ENCODE data around the gene PCSK5. TPM values are rescaled to one million over a fixed set of nuclear protein-coding genes. Genes with fewer than 3 reads are reported as not detected.

Gene PCSK5
- total and polyA plus RNA-seq, 2 donors (not counting 3 experiments of a cell fraction or from before 2014, with no cell fraction given): 2.6 to 4.8 TPM

- no peak overlapping the region for H3K4me3 ChIP-seq (replicated peaks in 1 of 3; ENCODE audit: insufficient read depth in 1 of 3, low read depth in 1 of 3, low read length in 3 of 3)
- H2AFZ ChIP-seq (ENCODE audit: low read depth, low read length): no peak overlapping the region
- TF ChIP-seq MYC (IDR thresholded peaks at IDR 0.05; ENCODE audit: low read depth, low read length): no peak
- no peak for TF ChIP-seq POLR2A (IDR thresholded peaks at IDR 0.05; ENCODE audit: low read depth, low read length)
- no peak for TF ChIP-seq CTCF (IDR thresholded peaks at IDR 0.05; ENCODE audit: extremely low read depth in 1 of 2, insufficient read depth in 1 of 2, low read depth in 1 of 2, low read length in 2 of 2)
- TF ChIP-seq JUN (IDR thresholded peaks at IDR 0.05; ENCODE audit: borderline replicate concordance, insufficient read depth, insufficient read length, low read depth): no peak
- TF ChIP-seq GATA2 (IDR thresholded peaks at IDR 0.05; ENCODE audit: insufficient read depth, insufficient read length, low read depth, low read length): no peak
- no peak for TF ChIP-seq FOS (IDR thresholded peaks at IDR 0.05; ENCODE audit: borderline replicate concordance, insufficient read depth, low read length)
- TF ChIP-seq MAX (IDR thresholded peaks at IDR 0.05; ENCODE audit: insufficient read depth, insufficient read length): no peak
- no peak for TF ChIP-seq POLR2AphosphoS5 (IDR thresholded peaks at IDR 0.05; ENCODE audit: insufficient read depth, low read depth, low read length)
- no peak for TF ChIP-seq EZH2 (IDR thresholded peaks at IDR 0.05; ENCODE audit: borderline replicate concordance, low read depth, low read length, severe bottlenecking)
- H3K27ac ChIP-seq (ENCODE audit: insufficient read depth, low read depth, low read length): no peak overlapping the region
- H3K27me3 ChIP-seq (ENCODE audit: control insufficient read depth in 2 of 2, insufficient read depth in 2 of 2, low read length in 2 of 2): no peaks in the 10 kb centered on the region
- no peaks in the 10 kb centered on the region for H3K9me1 ChIP-seq (replicated peaks; ENCODE audit: control insufficient read depth, extremely low read depth, insufficient read depth, low read length)
- ChIA-PET POLR2A (no interaction called here), CTCF (interaction anchor here (1.2 kb wide), 1 partner anchor 12 kb away, joined by 3 read pairs; no protein-coding TSS in a partner anchor)
- no peak overlapping the region for H3K9ac ChIP-seq (replicated peaks; ENCODE audit: extremely low read depth, insufficient read depth, low read length)
- intact Hi-C loops (cut with micrococcal nuclease) (no loop called here), dilution Hi-C loops (cut with MboI; ENCODE audit: extremely low pct_ligation_motif_present, low sequenced_read_pairs) (no loop called here)
- no peaks in the 10 kb centered on the region for H3K9me3 ChIP-seq (replicated peaks; ENCODE audit: control insufficient read depth, insufficient read depth, low read length)
- H3K36me3 ChIP-seq (ENCODE audit: control insufficient read depth in 2 of 2, extremely low read depth in 1 of 2, insufficient read depth in 2 of 2, low read length in 2 of 2): no peaks in the 10 kb centered on the region
- H4K20me1 ChIP-seq (replicated peaks; ENCODE audit: control insufficient read depth, extremely low read depth, insufficient read depth, low read length): no peaks in the 10 kb centered on the region
- no peak overlapping the region for H3K4me2 ChIP-seq (ENCODE audit: insufficient read depth, low read length)
- DNase-seq (ENCODE audit: low read depth, low spot score): no peak
- H3K79me2 ChIP-seq (ENCODE audit: control insufficient read depth, insufficient read depth, low read length): no peaks in the 10 kb centered on the region
- no peak for FAIRE-seq
- no peaks in the 10 kb centered on the region for H3K4me1 ChIP-seq (ENCODE audit: control insufficient read depth, extremely low read depth, insufficient read depth, low read length)
- BruUV-seq (replicated peaks): no TSS peak
These were observed 71.7 kb downstream of the PCSK5 start for GRCh38 chr9:75962013-75962661.
